SJSA1 (cell line): ENCODE data around the gene BPI. TPM values are rescaled to one million over a fixed set of nuclear protein-coding genes. Genes with fewer than 3 reads are reported as not detected.

Source experiments
- DNase-seq, 2 experiments: peaks; one replicate each; pipeline ENCODE4 v3.0.0-alpha.2; 2015 to 2020; ENCODE audit warnings: low spot score in 2 of 2, low read depth in 1 of 2
- H3K27ac ChIP-seq: fragments of 250-450 bp; sonication (Bioruptor Pico); 2 replicates; pipeline ENCODE4 v1.5.1; 2020; ENCODE audit warnings: mild to moderate bottlenecking, moderate library complexity
- H3K27me3 ChIP-seq: fragments of 250-450 bp; sonication (Bioruptor Pico); replicated peaks from 2 replicates; pipeline ENCODE4 v1.5.1; 2020; ENCODE audit warnings: mild to moderate bottlenecking, moderate library complexity
- H3K36me3 ChIP-seq: fragments of 250-450 bp; sonication (Bioruptor Pico); 2 replicates; pipeline ENCODE4 v1.5.1; 2020; ENCODE audit warnings: mild to moderate bottlenecking
- H3K4me1 ChIP-seq: fragments of 250-450 bp; sonication (Bioruptor Pico); replicated peaks from 2 replicates; pipeline ENCODE4 v1.6.1; 2021; ENCODE audit warnings: mild to moderate bottlenecking
- H3K4me3 ChIP-seq: fragments of 250-450 bp; sonication (Bioruptor Pico); 2 replicates; pipeline ENCODE4 v1.5.1; 2020; ENCODE audit warnings: mild to moderate bottlenecking
- H3K9me3 ChIP-seq: fragments of 250-450 bp; sonication (Bioruptor Pico); replicated peaks from 2 replicates; pipeline ENCODE4 v1.5.1; 2020; ENCODE audit warnings: mild to moderate bottlenecking
- total RNA-seq: library from RNA; depleted of rRNA; stranded (reverse); fragments of >200 nt; shearing (Covaris generic); gene quantifications from 2 replicates; pipeline ENCODE4 v1.2.3, GENCODE V29; 2014

The BPI gene
- total RNA-seq, 1 experiment from 2014 or later = 0.11 TPM

DNA sequence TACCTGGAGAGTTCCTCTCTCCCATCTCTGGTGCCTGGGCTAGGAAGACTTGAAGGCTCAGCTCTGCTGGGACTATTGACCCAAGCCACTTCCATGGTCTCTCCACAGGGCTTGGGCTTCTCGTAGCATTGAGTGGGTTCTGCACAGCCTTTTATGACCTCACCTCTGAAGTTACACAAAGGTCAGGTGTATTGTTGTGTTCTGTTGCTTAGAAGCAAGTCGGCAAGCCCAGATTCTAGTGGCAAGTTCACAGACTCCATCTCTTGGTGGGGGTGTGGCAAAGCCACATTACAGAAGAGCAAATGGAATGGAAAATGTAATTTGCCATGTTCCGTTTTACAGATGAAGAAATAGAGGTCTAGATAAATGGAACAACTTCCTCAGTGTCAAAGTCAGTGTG, 13.5 kb downstream of the BPI start:
- H3K36me3 ChIP-seq = no peaks in the 10 kb centered on the region
- no peaks in the 10 kb centered on the region for H3K27me3 ChIP-seq
- H3K9me3 ChIP-seq = no peaks in the 10 kb centered on the region
- DNase-seq = no peak
- no peak overlapping the region for H3K27ac ChIP-seq
- H3K4me1 ChIP-seq = no peaks in the 10 kb centered on the region
- no peak overlapping the region for H3K4me3 ChIP-seq

DNA sequence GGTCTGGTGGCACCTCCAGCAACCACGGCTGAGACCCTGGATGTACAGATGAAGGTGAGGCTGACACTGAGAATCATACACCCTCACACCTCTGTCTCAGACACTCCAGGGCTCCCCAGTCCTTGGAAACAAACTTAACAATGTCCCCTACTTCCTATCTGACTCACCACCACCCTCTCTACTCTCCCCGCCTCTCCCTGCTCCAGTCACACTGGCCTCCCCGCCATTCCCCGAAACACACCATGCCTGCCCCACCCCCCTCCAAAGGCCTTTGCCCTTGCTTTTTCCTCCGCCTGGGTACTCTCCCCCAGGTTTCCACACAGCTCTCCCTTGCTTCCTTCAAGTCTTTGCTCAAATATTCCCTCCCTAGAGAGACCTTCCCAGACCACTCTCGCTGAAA, 16.3 kb downstream of the BPI start:
- no peak for DNase-seq
- no peaks in the 10 kb centered on the region for H3K36me3 ChIP-seq
- no peaks in the 10 kb centered on the region; the same call in 1 of the 2 replicates for H3K9me3 ChIP-seq
- H3K4me3 ChIP-seq = no peak overlapping the region
- H3K4me1 ChIP-seq = no peaks in the 10 kb centered on the region
- H3K27ac ChIP-seq = no peak overlapping the region
- H3K27me3 ChIP-seq = no peaks in the 10 kb centered on the region

DNA sequence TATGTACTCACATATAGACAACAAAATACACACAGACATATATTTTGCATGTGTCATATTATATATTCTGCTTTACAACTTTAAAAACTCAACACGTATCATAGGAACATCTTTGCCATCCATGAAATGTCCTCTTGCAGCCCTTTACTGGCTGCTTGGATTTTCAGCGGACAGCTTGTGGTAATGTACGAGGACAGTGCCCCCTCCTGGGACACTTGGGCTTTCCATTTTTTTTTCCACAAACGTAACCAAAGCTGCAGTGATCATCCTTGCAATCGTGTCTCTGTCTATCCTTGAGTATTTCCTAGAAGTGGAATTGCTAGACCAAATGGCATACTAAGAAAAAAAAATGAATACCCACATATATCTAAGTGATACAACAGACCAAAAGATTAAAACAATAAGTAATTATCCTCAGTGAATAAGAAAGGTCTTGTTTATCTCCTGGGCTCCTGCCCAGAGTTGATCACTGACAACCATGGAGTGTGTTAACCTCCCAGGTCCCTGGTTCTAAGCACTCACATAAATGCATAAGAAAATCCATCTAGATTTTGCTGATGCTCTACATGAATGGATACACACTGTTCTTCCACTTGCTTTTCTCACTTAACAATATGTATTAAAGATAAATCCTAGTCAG, 18.1 kb downstream of the BPI start:
- peak in 1 of 2 experiments; percentile 39 for DNase-seq
- H3K9me3 ChIP-seq = no peaks in the 10 kb centered on the region; the same call in 1 of the 2 replicates
- no peak overlapping the region for H3K4me3 ChIP-seq
- H3K27ac ChIP-seq = no peak overlapping the region
- H3K27me3 ChIP-seq = no peaks in the 10 kb centered on the region
- H3K4me1 ChIP-seq = no peaks in the 10 kb centered on the region
- no peaks in the 10 kb centered on the region for H3K36me3 ChIP-seq

DNA sequence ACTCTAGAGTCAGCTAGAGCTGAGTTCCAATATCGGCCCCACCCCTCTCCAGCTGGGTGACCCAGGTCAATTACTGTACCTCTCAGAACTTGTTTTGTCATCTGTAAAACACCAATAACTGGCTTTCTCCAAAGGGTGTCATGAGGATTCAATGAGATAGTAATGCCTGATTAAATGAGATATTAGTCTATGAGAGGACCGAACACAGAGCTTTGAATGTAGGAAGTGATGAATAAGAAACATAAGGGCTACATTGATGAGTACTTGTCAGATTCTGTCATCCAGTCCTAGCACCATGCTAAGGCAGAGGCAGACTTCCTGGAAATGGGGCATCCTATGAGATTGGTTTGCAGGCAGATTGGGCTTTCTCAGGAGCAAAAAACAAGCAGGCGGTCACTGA, 20.2 kb downstream of the BPI start:
- DNase-seq = no peak
- no peaks in the 10 kb centered on the region for H3K36me3 ChIP-seq
- H3K27ac ChIP-seq = no peak overlapping the region
- no peak overlapping the region for H3K4me3 ChIP-seq
- no peaks in the 10 kb centered on the region for H3K4me1 ChIP-seq
- no peaks in the 10 kb centered on the region for H3K27me3 ChIP-seq
- H3K9me3 ChIP-seq = no peaks in the 10 kb centered on the region; the same call in 1 of the 2 replicates

DNA sequence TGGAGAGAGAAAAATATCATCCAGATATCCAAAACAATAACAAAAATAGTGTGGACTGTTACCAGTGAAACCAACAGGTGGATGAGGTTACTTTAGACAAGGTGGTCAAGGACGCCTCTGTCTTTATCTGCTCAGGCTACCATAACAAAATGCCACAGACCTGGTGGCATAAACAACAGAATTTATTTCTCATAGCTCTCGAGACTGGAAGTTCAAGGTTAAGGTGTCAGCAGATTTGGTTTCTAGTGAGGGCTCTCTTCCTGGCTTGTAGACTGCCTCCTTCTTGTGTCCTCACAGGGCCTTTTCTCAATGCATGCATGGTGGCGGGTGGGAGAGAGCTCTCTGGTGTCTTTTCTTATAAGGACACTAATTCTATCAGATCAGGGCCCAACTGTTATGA, 21.2 kb downstream of the BPI start:
- Histone ChIP-seq H3K27me3 (no peaks in the 10 kb centered on the region), H3K9me3 (no peaks in the 10 kb centered on the region; the same call in 1 of the 2 replicates), H3K4me1 (no peaks in the 10 kb centered on the region)

DNA sequence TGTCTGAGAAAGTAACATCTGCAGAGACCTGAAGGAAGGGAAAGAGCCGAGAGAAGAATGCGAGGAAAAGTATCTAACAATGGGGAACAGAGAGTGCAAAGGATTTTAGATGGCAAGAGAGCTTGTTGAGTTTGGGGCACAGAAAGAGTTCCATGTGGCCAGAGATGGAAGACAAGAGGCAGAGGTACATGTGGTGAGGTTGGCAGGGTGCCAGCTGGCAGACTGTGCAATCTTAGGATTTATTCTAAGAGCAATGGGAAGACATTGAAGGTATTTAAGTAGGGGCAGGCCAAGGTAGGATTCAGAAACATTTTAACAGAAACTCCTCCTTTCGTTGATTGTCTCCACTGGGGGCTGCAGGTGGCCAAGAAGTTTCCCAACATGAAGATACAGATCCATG, 21.9 kb downstream of the BPI start:
- no peaks in the 10 kb centered on the region for H3K27me3 ChIP-seq
- H3K36me3 ChIP-seq = no peaks in the 10 kb centered on the region
- no peak overlapping the region for H3K27ac ChIP-seq
- no peak for DNase-seq
- H3K4me1 ChIP-seq = no peaks in the 10 kb centered on the region
- H3K4me3 ChIP-seq = no peak overlapping the region
- no peaks in the 10 kb centered on the region; the same call in 1 of the 2 replicates for H3K9me3 ChIP-seq

More for the DNA sequence above, 21.2 kb downstream of the BPI start:
- Histone ChIP-seq H3K36me3 (no peaks in the 10 kb centered on the region), H3K4me3 (no peak overlapping the region), H3K27ac (no peak overlapping the region)
- DNase-seq = no peak

DNA sequence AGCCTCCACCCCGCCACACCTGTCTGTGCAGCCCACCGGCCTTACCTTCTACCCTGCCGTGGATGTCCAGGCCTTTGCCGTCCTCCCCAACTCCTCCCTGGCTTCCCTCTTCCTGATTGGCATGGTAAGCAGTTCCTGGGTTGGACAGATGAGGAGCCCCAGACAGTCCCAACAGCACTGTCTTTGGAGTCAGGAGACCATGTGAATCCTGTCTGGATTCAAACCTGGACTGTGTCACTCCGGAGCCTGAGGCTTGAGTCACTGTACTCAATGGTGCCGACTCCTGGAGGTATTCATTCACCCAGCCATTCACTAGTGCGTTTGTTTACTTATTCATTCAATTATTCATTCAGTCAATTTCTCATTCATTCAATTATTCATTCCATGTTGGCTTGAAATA, 22.4 kb downstream of the BPI start:
- H3K27me3 ChIP-seq = no peaks in the 10 kb centered on the region
- H3K4me1 ChIP-seq = no peaks in the 10 kb centered on the region

DNA sequence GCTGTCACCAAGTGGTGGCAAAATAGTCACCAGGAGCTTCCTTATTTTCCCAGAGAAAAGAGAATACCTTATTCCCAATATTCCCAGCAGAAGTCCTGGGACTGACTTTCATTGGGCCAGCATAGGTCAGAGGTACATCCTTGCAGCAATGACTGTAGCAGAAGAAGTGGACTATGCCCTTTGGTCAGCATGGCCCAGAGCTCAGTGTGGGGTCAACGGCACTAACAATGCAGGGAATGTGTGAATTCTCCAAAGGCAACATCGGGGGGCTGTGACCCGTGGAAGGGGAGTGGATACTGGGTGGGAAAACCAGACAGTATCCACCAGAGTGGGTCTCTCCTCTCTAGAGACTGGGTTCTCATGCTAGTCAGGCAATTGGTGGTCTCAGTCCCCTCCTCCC, 26.7 kb downstream of the BPI start:
- H3K36me3 ChIP-seq = no peaks in the 10 kb centered on the region
- no peak for DNase-seq
- no peaks in the 10 kb centered on the region for H3K9me3 ChIP-seq
- H3K4me1 ChIP-seq = no peaks in the 10 kb centered on the region
- no peak overlapping the region for H3K4me3 ChIP-seq
- no peaks in the 10 kb centered on the region; the same call in 1 of the 2 replicates for H3K27me3 ChIP-seq
- H3K27ac ChIP-seq = no peak overlapping the region

More for the DNA sequence above, 22.4 kb downstream of the BPI start:
- H3K27ac ChIP-seq = no peak overlapping the region
- no peak for DNase-seq
- no peaks in the 10 kb centered on the region; the same call in 1 of the 2 replicates for H3K9me3 ChIP-seq
- no peak overlapping the region for H3K4me3 ChIP-seq
- no peaks in the 10 kb centered on the region for H3K36me3 ChIP-seq

DNA sequence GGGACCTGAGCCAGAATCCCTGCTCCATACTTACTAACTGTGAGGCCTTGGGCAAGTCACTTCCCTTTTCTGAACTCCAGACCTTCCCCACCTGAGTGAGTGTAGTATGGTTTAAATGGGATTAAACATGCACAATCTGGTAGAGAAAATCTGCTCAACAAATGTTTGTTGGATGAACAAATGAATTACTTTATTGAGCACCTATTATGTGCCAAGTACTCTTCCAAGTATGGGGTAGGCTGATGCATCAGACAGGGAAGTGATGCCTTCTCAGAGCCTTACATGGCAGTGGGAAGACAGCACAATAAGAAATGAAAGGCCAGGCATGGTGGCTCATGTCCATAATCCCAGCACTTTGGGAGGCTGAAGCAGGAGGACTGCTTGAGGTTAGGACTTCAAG, 27.3 kb downstream of the BPI start:
- H3K27me3 ChIP-seq = no peaks in the 10 kb centered on the region; the same call in 1 of the 2 replicates
- H3K27ac ChIP-seq = no peak overlapping the region
- no peaks in the 10 kb centered on the region for H3K4me1 ChIP-seq
- H3K36me3 ChIP-seq = no peaks in the 10 kb centered on the region
- H3K9me3 ChIP-seq = no peaks in the 10 kb centered on the region
- no peak for DNase-seq
- H3K4me3 ChIP-seq = no peak overlapping the region

DNA sequence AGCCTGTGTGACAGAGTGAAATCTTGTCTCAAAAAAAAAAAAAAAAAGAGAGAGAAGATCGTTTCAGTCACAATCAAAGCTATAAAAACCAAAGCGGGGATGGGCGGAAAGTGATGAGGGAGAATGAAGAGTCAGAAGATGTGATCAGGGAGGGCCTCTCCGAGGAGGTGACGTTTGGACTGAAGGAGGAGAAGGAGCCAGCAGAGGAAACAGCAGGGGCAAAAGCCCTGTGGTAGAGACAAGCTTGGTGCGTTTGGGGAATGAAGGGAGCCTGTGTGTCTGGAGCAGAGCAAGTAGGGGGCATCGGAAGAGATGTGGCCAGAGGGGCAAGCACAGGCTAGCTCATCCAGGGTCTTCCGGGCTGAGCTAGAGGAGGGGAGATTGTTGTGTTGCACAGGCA, 27.9 kb downstream of the BPI start:
- no peak for DNase-seq
- Histone ChIP-seq H3K9me3 (no peaks in the 10 kb centered on the region), H3K4me3 (no peak overlapping the region), H3K27ac (no peak overlapping the region), H3K36me3 (no peaks in the 10 kb centered on the region), H3K4me1 (no peaks in the 10 kb centered on the region), H3K27me3 (no peaks in the 10 kb centered on the region; the same call in 1 of the 2 replicates)

DNA sequence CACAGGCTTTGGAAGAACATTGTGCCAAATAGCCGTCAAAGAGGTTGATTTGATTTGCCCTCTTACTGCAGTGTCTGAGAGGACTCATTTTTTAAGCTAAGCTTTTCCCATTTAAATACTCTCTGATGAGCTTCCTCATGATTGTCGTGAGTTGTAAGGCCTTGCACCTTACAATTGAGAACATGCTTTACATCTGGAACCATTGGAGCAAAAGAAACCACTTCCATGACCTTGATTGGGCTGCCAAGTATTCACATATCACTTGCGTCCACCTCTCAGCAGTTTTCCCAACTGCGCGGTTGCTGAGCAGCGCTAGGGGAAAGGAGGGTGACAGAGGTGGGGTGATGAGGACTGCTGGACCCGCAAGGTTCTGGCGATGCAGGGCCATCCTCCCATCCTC, 30.1 kb downstream of the BPI start:
- DNase-seq = no peak
- H3K4me3 ChIP-seq = no peak overlapping the region
- H3K4me1 ChIP-seq = no peaks in the 10 kb centered on the region
- no peak overlapping the region for H3K27ac ChIP-seq
- peaks cover 7% of the 10 kb centered on the region for H3K9me3 ChIP-seq
- H3K36me3 ChIP-seq = no peaks in the 10 kb centered on the region
- H3K27me3 ChIP-seq = no peaks in the 10 kb centered on the region; the same call in 1 of the 2 replicates

DNA sequence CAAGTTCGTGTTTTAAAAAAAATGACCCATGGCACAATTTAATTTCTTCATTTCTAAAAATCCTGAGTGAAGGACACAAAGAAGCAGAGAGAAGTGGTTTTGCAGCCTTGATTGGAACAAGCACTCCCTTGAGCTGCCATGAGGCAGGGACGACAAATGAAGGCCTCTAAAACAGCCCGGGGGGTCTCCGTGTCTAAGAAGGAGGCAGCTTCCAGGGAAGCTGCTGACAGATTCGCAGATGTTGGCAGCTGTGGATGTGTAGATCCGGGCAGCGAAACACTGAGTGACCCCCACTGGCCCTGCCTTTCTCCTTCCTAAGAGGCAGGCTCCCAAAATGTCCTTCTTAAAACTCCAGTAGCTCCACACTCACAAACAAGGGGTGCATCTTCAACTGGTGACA, 32.8 kb downstream of the BPI start:
- no peaks in the 10 kb centered on the region for H3K4me1 ChIP-seq
- DNase-seq = no peak
- H3K4me3 ChIP-seq = no peak overlapping the region
- H3K9me3 ChIP-seq = peaks cover 8% of the 10 kb centered on the region
- H3K36me3 ChIP-seq = no peaks in the 10 kb centered on the region
- H3K27me3 ChIP-seq = no peaks in the 10 kb centered on the region; the same call in 1 of the 2 replicates
- H3K27ac ChIP-seq = no peak overlapping the region

DNA sequence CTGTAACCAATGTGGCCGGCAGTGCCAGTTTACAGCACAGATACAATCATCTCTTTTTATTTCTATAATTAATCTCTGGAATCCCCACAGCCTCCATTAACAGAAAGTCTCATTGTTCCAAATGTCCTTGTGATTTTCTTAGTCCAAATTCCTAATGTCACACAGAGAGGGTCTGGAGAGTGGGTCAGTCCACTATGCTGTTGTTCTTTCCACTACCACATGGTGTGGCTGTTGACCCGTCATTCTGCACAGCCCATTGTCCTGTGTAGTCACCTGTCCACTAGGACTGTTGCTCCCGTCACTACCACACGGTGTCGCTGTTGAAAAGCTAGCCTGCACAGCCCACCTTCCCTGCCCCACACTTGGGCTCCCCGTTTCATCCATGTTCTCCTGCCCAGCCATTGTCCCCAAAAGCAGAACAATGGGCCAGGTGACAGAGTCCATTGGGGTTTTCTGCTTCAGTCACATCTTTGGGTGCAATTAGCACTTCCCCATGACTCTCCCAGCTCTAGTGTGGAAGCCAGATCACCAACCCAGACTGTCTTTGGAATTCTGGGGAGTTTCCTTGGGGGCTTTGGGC, 33.7 kb downstream of the BPI start:
- Histone ChIP-seq H3K4me1 (no peaks in the 10 kb centered on the region), H3K36me3 (no peaks in the 10 kb centered on the region), H3K9me3 (peaks cover 8% of the 10 kb centered on the region), H3K27ac (no peak overlapping the region), H3K4me3 (no peak overlapping the region), H3K27me3 (no peaks in the 10 kb centered on the region; the same call in 1 of the 2 replicates)
- no peak for DNase-seq

DNA sequence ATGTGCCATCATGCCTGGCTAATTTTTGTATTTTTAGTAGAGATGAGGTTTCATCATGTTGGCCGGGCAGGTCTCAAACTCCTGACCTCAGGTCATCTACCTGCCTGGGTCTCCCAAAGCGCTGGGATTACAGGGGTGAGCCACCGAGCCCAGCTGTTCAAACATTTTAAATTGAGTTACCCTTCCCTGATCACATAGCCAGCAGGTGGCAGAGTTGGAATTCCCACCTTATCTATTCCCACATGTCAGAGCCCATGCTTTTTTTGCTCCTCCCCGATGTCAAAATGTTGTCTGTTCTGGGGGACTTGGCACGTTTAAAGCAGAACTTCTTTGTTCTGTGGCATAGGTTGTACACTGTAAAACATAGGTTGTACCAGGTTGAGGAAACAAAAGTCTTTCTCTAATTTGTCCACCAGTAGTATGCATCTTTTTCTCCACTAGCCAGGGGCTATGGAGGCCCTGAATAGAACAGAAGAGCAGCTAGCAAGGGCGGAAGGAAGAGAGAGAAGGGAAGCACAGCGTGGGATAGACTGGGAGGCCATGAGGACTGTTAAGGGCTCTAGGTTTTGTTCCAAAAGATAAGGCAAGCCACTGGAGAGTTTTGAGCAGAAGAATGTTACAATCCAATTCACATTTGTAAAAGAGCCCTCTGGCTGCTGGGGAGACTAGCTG, 35.0 kb downstream of the BPI start:
- Histone ChIP-seq H3K27ac (no peak overlapping the region), H3K4me3 (no peak overlapping the region), H3K9me3 (peaks cover 8% of the 10 kb centered on the region), H3K36me3 (no peaks in the 10 kb centered on the region), H3K4me1 (no peaks in the 10 kb centered on the region), H3K27me3 (no peaks in the 10 kb centered on the region; the same call in 1 of the 2 replicates)
- no peak for DNase-seq
